ENCODE data around the gene PRPF40B. TPM values are rescaled to one million over a fixed set of nuclear protein-coding genes. Genes with fewer than 3 reads are reported as not detected.
A peak's percentile ranks its signal among the peaks of the same experiment; 100 is the strongest.

Gene PRPF40B
- total and polyA plus RNA-seq, 2 of the 13 experiments (the other 11 are each of a cell fraction or from before 2014, with no cell fraction given) = 5.0 to 7.8 TPM

DNA sequence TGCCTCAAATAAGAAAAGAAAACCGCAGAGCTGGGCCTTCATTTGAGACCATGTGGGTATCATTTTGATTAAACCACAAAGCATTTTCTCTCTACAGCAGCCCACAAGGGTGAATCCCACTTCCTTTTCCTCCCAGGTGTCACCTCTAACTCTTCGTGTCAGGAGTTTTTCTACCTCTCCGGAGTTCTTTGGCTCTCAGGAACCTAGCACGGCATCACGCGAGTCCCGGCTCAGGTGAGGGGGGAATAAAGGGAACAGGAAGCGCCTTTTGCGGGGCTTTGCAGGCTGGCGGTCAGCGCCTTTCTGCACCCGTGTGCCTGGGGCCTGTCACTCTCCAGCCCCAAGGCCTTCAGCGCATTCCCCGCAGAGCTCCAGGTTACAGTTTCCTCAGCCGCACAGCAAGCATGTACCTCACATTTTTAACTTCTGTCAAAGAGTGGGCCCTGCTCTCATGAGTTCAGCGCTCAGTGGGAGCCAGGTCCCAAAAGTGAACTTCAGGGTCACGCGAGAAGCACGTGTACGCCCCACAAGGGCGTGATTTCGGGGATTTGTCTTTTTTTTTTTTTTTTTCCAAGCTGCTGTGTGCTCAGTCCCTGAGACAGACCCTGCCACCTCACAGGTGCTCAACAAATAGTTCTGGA is 740 bp upstream of the PRPF40B start (continued):
- 0 out of 2 replicates have a peak, but pooled peaks have one; percentile 67 for TF ChIP-seq ZNF75D (CRISPR knock-in tag; IDR thresholded peaks at IDR 0.05; ENCODE audit: borderline replicate concordance)
- TF ChIP-seq KMT2B (CRISPR knock-in tag; IDR thresholded peaks at IDR 0.05) = peak; percentile 33; the same call in 1 of the 2 replicates
- TF ChIP-seq FOXC1 (CRISPR knock-in tag; IDR thresholded peaks at IDR 0.05; ENCODE audit: borderline replicate concordance) = peak; percentile 65; the same call in 1 of the 2 replicates
- no peak for TF ChIP-seq ZFP37 (CRISPR knock-in tag; IDR thresholded peaks at IDR 0.05; ENCODE audit: borderline replicate concordance)
- no peak for TF ChIP-seq ZFP41 (CRISPR knock-in tag; IDR thresholded peaks at IDR 0.05; ENCODE audit: borderline replicate concordance)
- 0 out of 2 replicates have a peak, but pooled peaks have one; percentile 9 for TF ChIP-seq RXRA (CRISPR knock-in tag; IDR thresholded peaks at IDR 0.05)
- TF ChIP-seq ZNF44 (CRISPR knock-in tag; IDR thresholded peaks at IDR 0.05) = 0 out of 2 replicates have a peak, but pooled peaks have one; percentile 59
- TF ChIP-seq CCDC6 (CRISPR knock-in tag; IDR thresholded peaks at IDR 0.05) = peak; percentile 21; the same call in 1 of the 2 replicates
- TF ChIP-seq, protein P1, sequence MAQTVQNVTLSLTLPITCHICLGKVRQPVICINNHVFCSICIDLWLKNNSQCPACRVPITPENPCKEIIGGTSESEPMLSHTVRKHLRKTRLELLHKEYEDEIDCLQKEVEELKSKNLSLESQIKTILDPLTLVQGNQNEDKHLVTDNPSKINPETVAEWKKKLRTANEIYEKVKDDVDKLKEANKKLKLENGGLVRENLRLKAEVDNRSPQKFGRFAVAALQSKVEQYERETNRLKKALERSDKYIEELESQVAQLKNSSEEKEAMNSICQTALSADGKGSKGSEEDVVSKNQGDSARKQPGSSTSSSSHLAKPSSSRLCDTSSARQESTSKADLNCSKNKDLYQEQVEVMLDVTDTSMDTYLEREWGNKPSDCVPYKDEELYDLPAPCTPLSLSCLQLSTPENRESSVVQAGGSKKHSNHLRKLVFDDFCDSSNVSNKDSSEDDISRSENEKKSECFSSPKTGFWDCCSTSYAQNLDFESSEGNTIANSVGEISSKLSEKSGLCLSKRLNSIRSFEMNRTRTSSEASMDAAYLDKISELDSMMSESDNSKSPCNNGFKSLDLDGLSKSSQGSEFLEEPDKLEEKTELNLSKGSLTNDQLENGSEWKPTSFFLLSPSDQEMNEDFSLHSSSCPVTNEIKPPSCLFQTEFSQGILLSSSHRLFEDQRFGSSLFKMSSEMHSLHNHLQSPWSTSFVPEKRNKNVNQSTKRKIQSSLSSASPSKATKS (CRISPR knock-in tag; IDR thresholded peaks at IDR 0.05) = 0 out of 2 replicates have a peak, but pooled peaks have one; percentile 84
- peak; percentile 61 for TF ChIP-seq ZNF703 (CRISPR knock-in tag; IDR thresholded peaks at IDR 0.05; ENCODE audit: borderline replicate concordance)
- TF ChIP-seq RORA (CRISPR knock-in tag; IDR thresholded peaks at IDR 0.05) = no peak
- TF ChIP-seq, protein P2, sequence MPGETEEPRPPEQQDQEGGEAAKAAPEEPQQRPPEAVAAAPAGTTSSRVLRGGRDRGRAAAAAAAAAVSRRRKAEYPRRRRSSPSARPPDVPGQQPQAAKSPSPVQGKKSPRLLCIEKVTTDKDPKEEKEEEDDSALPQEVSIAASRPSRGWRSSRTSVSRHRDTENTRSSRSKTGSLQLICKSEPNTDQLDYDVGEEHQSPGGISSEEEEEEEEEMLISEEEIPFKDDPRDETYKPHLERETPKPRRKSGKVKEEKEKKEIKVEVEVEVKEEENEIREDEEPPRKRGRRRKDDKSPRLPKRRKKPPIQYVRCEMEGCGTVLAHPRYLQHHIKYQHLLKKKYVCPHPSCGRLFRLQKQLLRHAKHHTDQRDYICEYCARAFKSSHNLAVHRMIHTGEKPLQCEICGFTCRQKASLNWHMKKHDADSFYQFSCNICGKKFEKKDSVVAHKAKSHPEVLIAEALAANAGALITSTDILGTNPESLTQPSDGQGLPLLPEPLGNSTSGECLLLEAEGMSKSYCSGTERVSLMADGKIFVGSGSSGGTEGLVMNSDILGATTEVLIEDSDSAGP (CRISPR knock-in tag; IDR thresholded peaks at IDR 0.05; ENCODE audit: borderline replicate concordance) = peak; percentile 69; the same call in 1 of the 2 replicates
- no peak for TF ChIP-seq TCF7L2 (IDR thresholded peaks at IDR 0.05; ENCODE audit: low read depth, low read length)
- TF ChIP-seq, protein P3, sequence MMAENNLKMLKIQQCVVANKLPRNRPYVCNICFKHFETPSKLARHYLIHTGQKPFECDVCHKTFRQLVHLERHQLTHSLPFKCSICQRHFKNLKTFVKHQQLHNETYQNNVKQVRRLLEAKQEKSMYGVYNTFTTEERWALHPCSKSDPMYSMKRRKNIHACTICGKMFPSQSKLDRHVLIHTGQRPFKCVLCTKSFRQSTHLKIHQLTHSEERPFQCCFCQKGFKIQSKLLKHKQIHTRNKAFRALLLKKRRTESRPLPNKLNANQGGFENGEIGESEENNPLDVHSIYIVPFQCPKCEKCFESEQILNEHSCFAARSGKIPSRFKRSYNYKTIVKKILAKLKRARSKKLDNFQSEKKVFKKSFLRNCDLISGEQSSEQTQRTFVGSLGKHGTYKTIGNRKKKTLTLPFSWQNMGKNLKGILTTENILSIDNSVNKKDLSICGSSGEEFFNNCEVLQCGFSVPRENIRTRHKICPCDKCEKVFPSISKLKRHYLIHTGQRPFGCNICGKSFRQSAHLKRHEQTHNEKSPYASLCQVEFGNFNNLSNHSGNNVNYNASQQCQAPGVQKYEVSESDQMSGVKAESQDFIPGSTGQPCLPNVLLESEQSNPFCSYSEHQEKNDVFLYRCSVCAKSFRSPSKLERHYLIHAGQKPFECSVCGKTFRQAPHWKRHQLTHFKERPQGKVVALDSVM (CRISPR knock-in tag; IDR thresholded peaks at IDR 0.05) = peak; percentile 73
- TF ChIP-seq, protein P4, sequence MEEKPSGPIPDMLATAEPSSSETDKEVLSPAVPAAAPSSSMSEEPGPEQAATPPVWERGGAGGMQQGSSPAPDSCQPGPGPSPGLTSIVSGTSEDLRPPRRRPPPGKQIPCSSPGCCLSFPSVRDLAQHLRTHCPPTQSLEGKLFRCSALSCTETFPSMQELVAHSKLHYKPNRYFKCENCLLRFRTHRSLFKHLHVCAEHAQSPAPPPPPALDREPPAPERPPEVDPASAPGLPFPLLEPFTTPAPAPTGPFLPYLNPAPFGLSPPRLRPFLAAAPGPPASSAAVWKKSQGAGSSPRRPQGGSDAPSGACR (CRISPR knock-in tag; IDR thresholded peaks at IDR 0.05) = peak; percentile 84; the same call in 1 of the 2 replicates
- TF ChIP-seq ZNF615 (CRISPR knock-in tag; IDR thresholded peaks at IDR 0.05; ENCODE audit: borderline replicate concordance) = 0 out of 2 replicates have a peak, but pooled peaks have one; percentile 77
- 0 out of 2 replicates have a peak, but pooled peaks have one; percentile 46 for TF ChIP-seq ZNF224 (CRISPR knock-in tag; IDR thresholded peaks at IDR 0.05)
- TF ChIP-seq REPIN1 (CRISPR knock-in tag; IDR thresholded peaks at IDR 0.05; ENCODE audit: borderline replicate concordance, low read depth) = no peak
- no peak for TF ChIP-seq YY1 (IDR thresholded peaks at IDR 0.05; ENCODE audit: insufficient read depth, insufficient replicate concordance, low read depth, low read length)
- TF ChIP-seq, protein P5, sequence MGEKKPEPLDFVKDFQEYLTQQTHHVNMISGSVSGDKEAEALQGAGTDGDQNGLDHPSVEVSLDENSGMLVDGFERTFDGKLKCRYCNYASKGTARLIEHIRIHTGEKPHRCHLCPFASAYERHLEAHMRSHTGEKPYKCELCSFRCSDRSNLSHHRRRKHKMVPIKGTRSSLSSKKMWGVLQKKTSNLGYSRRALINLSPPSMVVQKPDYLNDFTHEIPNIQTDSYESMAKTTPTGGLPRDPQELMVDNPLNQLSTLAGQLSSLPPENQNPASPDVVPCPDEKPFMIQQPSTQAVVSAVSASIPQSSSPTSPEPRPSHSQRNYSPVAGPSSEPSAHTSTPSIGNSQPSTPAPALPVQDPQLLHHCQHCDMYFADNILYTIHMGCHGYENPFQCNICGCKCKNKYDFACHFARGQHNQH (CRISPR knock-in tag; IDR thresholded peaks at IDR 0.05) = 0 out of 2 replicates have a peak, but pooled peaks have one; percentile 9
- peak; percentile 40; the same call in 1 of the 2 replicates for TF ChIP-seq KAT8 (CRISPR knock-in tag; IDR thresholded peaks at IDR 0.05)

Measured in HepG2 (cell line).